K562 (cell line): ENCODE measurements around the gene HNRNPA2B1. TPM values are rescaled to one million over a fixed set of nuclear protein-coding genes. Genes with fewer than 3 reads are reported as not detected.
A peak's percentile ranks its signal among the peaks of the same experiment; 100 is the strongest.

Experiments used
- CHD2 ChIP-seq: IDR thresholded peaks from 2 replicates; pipeline ENCODE4 v1.6.1; 2011; ENCODE audit warnings: low read depth, low read length
- HDAC3 ChIP-seq: fragments of 450-650 bp; IDR thresholded peaks from 2 replicates; pipeline ENCODE4 v1.6.1; 2018; ENCODE audit warnings: borderline replicate concordance, mild to moderate bottlenecking, moderate library complexity; ENCODE audit not compliant: partially characterized antibody
- HMG20A ChIP-seq: fragments of 450-650 bp; formaldehyde crosslinking; conservative IDR thresholded peaks from 2 replicates; pipeline ENCODE4 v1.4.0; 2020; ENCODE audit warnings: mild to moderate bottlenecking, mixed read lengths
- KHSRP ChIP-seq: fragments of 450-650 bp; IDR thresholded peaks from 2 replicates; pipeline ENCODE4 v1.6.1; 2017
- MTA2 ChIP-seq: fragments of 450-650 bp; IDR thresholded peaks from 2 replicates; pipeline ENCODE4 v1.6.1; 2016; ENCODE audit warnings: low read depth
- SMARCE1 ChIP-seq: fragments of 450-650 bp; IDR thresholded peaks from 2 replicates; pipeline ENCODE4 v1.7.1; 2016; ENCODE audit warnings: mild to moderate bottlenecking
- SMC3 ChIP-seq: conservative IDR thresholded peaks from 2 replicates; pipeline ENCODE4 v1.6.1; 2011; ENCODE audit warnings: low read depth, low read length, improper control_type of control experiment; ENCODE audit not compliant: insufficient read depth
- TAF9B ChIP-seq: fragments of 450-650 bp; IDR thresholded peaks from 2 replicates; pipeline ENCODE4 v1.6.1; 2018; ENCODE audit warnings: mild to moderate bottlenecking; ENCODE audit not compliant: partially characterized antibody
- ZBTB8A ChIP-seq: fragments of 450-650 bp; IDR thresholded peaks from 2 replicates; pipeline ENCODE4 v1.6.1; 2018; ENCODE audit warnings: mild to moderate bottlenecking, moderate library complexity; ENCODE audit not compliant: partially characterized antibody
- ZNF282 ChIP-seq: sonication (generic); formaldehyde crosslinking; IDR thresholded peaks from 2 replicates; pipeline ENCODE4 v1.8.1; 2023; ENCODE audit warnings: missing genetic modification reagents
- ZNF41 ChIP-seq: fragments of 250-450 bp; sonication (Bioruptor Pico); conservative IDR thresholded peaks from 2 replicates; pipeline ENCODE4 v1.4.0; 2020; ENCODE audit warnings: mild to moderate bottlenecking
- ZNF436 ChIP-seq: fragments of 250-450, 450-650 bp; sonication (Bioruptor Pico); formaldehyde crosslinking; IDR thresholded peaks from 2 replicates; pipeline ENCODE4 v1.7.0; 2020; ENCODE audit warnings: mild to moderate bottlenecking
- ZNF444 ChIP-seq: fragments of 250-450 bp; sonication (Bioruptor Pico); IDR thresholded peaks from 2 replicates; pipeline ENCODE4 v1.4.0; 2020; ENCODE audit warnings: mild to moderate bottlenecking, moderate library complexity
- polyA plus RNA-seq, 8 experiments: library from polyadenylated mRNA; depleted of rRNA in 4 of 8; stranded (reverse) in 5 of 8; unstranded in 3 of 8; fragments of >200 nt; fragmentation: Nextera tagmentation in 2 of 8; fragmentation: Illumina TruSeq in 1 of 8; extraction: Ambion mirVana in 2 of 8; extraction: Trizol in 1 of 8; gene quantifications; 2 replicates each; pipeline versions ENCODE4 v1.2.1 to v1.2.3, GENCODE V29; 2011 to 2014; ENCODE audit warnings: inconsistent platforms in 1 of 8, missing spikeins in 1 of 8
- total RNA-seq, 7 experiments: library from RNA; depleted of rRNA in 6 of 7; stranded (reverse); fragments of >200 nt in 6 of 7; fragmentation: Illumina TruSeq in 2 of 7; extraction: Trizol in 2 of 7; gene quantifications; 2 replicates each; pipeline versions ENCODE4 v1.2.1 to v1.2.3, GENCODE V29; 2011 to 2021; ENCODE audit warnings: low replicate concordance in 1 of 7
- TF ChIP-seq, protein P1 (sequence below): fragments of 150-350 bp; IDR thresholded peaks from 2 replicates; pipeline ENCODE4 v1.6.1; 2014; ENCODE audit warnings: low read depth, mild to moderate bottlenecking, low read length, borderline replicate concordance
- TF ChIP-seq, protein P2 (sequence below): fragments of 450-650 bp; formaldehyde crosslinking; IDR thresholded peaks from 2 replicates; pipeline ENCODE4 v1.4.0; 2020; ENCODE audit warnings: mild to moderate bottlenecking, moderate library complexity
- TF ChIP-seq, protein P3 (sequence below): fragments of 250-450 bp; sonication (Bioruptor Pico); IDR thresholded peaks from 2 replicates; pipeline ENCODE4 v1.8.0; 2021; ENCODE audit warnings: mild to moderate bottlenecking, moderate library complexity
- TF ChIP-seq, protein P4 (sequence below): IDR thresholded peaks from 2 replicates; pipeline ENCODE4 v1.6.1; 2011; ENCODE audit not compliant: insufficient read length; ENCODE audit errors: extremely low read depth

HNRNPA2B1 gene
- total and polyA plus RNA-seq, 9 of the 15 experiments (the other 6 are each of a cell fraction or from before 2014, with no cell fraction given) = 630 to 1,989 (median 865) TPM

DNA sequence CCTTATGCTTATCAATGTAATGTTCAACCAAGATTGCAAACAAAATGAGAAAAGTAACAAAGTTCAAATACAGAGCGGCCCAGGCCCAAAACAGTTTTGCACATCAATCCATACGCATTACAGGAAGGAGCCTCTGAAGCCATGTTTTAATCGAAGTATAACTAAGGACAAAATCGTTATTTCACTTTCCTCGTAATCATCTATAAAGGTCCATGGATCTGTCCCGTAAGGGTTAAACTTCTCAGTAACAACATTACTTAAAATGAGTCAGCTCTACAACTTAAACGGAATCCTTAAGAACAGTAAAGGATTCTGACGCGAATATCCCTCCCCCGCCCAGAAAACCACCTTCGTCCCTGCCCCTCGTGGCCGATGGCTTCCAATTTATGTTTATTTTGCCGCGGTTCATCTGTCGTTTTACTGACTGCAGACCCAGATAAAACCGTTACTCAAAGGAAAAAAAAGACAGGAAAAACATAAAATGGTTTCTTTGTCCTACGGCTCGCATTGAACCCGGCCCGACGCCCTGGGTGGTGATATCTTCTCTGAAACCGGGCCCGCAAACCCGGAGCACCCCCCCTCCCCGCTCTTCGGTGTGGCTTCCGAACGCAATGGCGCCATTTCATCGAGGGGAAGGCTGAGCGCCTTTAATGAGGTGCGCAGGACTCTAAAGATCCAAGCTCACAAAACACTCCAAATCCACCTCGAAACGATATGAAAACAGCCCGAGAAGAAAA is 1.1 kb downstream of the HNRNPA2B1 start (continued):
- no peak for TF ChIP-seq SMARCE1
- no peak for TF ChIP-seq KHSRP
- TF ChIP-seq ZNF444 = no peak
- no peak for TF ChIP-seq MTA2
- TF ChIP-seq, protein P1, sequence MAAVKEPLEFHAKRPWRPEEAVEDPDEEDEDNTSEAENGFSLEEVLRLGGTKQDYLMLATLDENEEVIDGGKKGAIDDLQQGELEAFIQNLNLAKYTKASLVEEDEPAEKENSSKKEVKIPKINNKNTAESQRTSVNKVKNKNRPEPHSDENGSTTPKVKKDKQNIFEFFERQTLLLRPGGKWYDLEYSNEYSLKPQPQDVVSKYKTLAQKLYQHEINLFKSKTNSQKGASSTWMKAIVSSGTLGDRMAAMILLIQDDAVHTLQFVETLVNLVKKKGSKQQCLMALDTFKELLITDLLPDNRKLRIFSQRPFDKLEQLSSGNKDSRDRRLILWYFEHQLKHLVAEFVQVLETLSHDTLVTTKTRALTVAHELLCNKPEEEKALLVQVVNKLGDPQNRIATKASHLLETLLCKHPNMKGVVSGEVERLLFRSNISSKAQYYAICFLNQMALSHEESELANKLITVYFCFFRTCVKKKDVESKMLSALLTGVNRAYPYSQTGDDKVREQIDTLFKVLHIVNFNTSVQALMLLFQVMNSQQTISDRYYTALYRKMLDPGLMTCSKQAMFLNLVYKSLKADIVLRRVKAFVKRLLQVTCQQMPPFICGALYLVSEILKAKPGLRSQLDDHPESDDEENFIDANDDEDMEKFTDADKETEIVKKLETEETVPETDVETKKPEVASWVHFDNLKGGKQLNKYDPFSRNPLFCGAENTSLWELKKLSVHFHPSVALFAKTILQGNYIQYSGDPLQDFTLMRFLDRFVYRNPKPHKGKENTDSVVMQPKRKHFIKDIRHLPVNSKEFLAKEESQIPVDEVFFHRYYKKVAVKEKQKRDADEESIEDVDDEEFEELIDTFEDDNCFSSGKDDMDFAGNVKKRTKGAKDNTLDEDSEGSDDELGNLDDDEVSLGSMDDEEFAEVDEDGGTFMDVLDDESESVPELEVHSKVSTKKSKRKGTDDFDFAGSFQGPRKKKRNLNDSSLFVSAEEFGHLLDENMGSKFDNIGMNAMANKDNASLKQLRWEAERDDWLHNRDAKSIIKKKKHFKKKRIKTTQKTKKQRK = no peak
- TF ChIP-seq, protein P2, sequence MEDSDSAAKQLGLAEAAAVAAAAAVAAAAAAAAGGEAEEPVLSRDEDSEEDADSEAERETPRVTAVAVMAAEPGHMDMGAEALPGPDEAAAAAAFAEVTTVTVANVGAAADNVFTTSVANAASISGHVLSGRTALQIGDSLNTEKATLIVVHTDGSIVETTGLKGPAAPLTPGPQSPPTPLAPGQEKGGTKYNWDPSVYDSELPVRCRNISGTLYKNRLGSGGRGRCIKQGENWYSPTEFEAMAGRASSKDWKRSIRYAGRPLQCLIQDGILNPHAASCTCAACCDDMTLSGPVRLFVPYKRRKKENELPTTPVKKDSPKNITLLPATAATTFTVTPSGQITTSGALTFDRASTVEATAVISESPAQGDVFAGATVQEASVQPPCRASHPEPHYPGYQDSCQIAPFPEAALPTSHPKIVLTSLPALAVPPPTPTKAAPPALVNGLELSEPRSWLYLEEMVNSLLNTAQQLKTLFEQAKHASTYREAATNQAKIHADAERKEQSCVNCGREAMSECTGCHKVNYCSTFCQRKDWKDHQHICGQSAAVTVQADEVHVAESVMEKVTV (CRISPR knock-in tag) = no peak
- TF ChIP-seq HMG20A = no peak
- no peak for TF ChIP-seq SMC3
- TF ChIP-seq, protein P3, sequence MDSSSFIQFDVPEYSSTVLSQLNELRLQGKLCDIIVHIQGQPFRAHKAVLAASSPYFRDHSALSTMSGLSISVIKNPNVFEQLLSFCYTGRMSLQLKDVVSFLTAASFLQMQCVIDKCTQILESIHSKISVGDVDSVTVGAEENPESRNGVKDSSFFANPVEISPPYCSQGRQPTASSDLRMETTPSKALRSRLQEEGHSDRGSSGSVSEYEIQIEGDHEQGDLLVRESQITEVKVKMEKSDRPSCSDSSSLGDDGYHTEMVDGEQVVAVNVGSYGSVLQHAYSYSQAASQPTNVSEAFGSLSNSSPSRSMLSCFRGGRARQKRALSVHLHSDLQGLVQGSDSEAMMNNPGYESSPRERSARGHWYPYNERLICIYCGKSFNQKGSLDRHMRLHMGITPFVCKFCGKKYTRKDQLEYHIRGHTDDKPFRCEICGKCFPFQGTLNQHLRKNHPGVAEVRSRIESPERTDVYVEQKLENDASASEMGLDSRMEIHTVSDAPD (CRISPR knock-in tag) = no peak
- no peak for TF ChIP-seq ZNF282 (CRISPR knock-in tag)
- no peak for TF ChIP-seq CHD2
- no peak for TF ChIP-seq TAF9B
- TF ChIP-seq ZNF41 (CRISPR knock-in tag) = no peak
- no peak for TF ChIP-seq ZBTB8A
- no peak for TF ChIP-seq ZNF436 (CRISPR knock-in tag)
- TF ChIP-seq HDAC3 = peak; percentile 3
- TF ChIP-seq, protein P4, sequence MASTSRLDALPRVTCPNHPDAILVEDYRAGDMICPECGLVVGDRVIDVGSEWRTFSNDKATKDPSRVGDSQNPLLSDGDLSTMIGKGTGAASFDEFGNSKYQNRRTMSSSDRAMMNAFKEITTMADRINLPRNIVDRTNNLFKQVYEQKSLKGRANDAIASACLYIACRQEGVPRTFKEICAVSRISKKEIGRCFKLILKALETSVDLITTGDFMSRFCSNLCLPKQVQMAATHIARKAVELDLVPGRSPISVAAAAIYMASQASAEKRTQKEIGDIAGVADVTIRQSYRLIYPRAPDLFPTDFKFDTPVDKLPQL = no peak
